Neuronal stem cell (in vitro differentiated cells): ENCODE measurements around the gene UGT1A9.
"Not testable (repeated sequence)": the region's sequence is repeated elsewhere in the genome, so short reads cannot be mapped to it uniquely, and the experiment has no call there.

Source experiments
- DNase-seq: peaks from one replicate; pipeline ENCODE4 v3.0.0-alpha.2; 2013; ENCODE audit warnings: low spot score
- H2AFZ ChIP-seq: one replicate; pipeline ENCODE4 v1.6.1; 2013; ENCODE audit warnings: mild to moderate bottlenecking, low read length, inconsistent platforms
- H2AK5ac ChIP-seq: 2 replicates; pipeline ENCODE4 v1.6.1; 2013; ENCODE audit warnings: low read depth, mild to moderate bottlenecking, inconsistent platforms, low read length, moderate library complexity, mixed read lengths
- H2BK120ac ChIP-seq: 2 replicates; pipeline ENCODE4 v1.6.1; 2013; ENCODE audit warnings: low read depth, mild to moderate bottlenecking, inconsistent platforms, low read length, moderate library complexity, mixed read lengths
- H2BK12ac ChIP-seq: one replicate; pipeline ENCODE4 v1.6.1; 2013; ENCODE audit warnings: low read length, inconsistent platforms
- H2BK15ac ChIP-seq: 2 replicates; pipeline ENCODE4 v1.6.1; 2013; ENCODE audit warnings: mild to moderate bottlenecking, low read length, inconsistent platforms, mixed read lengths
- H2BK5ac ChIP-seq: one replicate; pipeline ENCODE4 v1.6.1; 2013; ENCODE audit warnings: inconsistent platforms, mild to moderate bottlenecking, low read length, moderate library complexity
- H3K14ac ChIP-seq: one replicate; pipeline ENCODE4 v1.6.1; 2013; ENCODE audit warnings: low read length, inconsistent platforms
- H3K18ac ChIP-seq: 2 replicates; pipeline ENCODE4 v1.6.1; 2013; ENCODE audit warnings: low read length, inconsistent platforms
- H3K23ac ChIP-seq: 2 replicates; pipeline ENCODE4 v1.6.1; 2013; ENCODE audit warnings: low read depth, mild to moderate bottlenecking, mixed read lengths, low read length, inconsistent platforms; ENCODE audit not compliant: poor library complexity
- H3K27ac ChIP-seq: replicated peaks from 3 replicates; pipeline ENCODE4 v1.5.1; 2013; ENCODE audit warnings: low read length, inconsistent platforms
- H3K27me3 ChIP-seq, 3 experiments: 2 replicates each; pipeline ENCODE4 v1.6.1; 2013; ENCODE audit warnings: low read length in 3 of 3, mild to moderate bottlenecking in 2 of 3, inconsistent platforms in 1 of 3, low read depth in 1 of 3, mixed read lengths in 1 of 3, moderate library complexity in 1 of 3; ENCODE audit not compliant: control insufficient read depth in 3 of 3, insufficient read depth in 3 of 3
- H3K36me3 ChIP-seq, 2 donors: replicated peaks in 1 of 2; 2 replicates each; pipeline ENCODE4 v1.6.1; 2013; ENCODE audit warnings: low read length in 2 of 2; ENCODE audit not compliant: control insufficient read depth in 2 of 2, insufficient read depth in 2 of 2
- H3K4ac ChIP-seq: 2 replicates; pipeline ENCODE4 v1.6.1; 2013; ENCODE audit warnings: inconsistent platforms, mild to moderate bottlenecking, low read length, moderate library complexity
- H3K4me1 ChIP-seq, 2 donors: 1 replicate in 1 of 2; 2 replicates in 1 of 2; pipeline ENCODE4 v1.6.1; 2013; ENCODE audit warnings: low read length in 2 of 2, low read depth in 1 of 2; ENCODE audit not compliant: control insufficient read depth in 2 of 2, insufficient read depth in 1 of 2
- H3K4me2 ChIP-seq: one replicate; pipeline ENCODE4 v1.6.1; 2013; ENCODE audit warnings: mild to moderate bottlenecking, low read length, inconsistent platforms; ENCODE audit not compliant: insufficient read depth, poor library complexity, severe bottlenecking
- H3K4me3 ChIP-seq, 2 donors: 2 replicates each; pipeline ENCODE4 v1.5.1; 2013; ENCODE audit warnings: low read length in 2 of 2, mild to moderate bottlenecking in 2 of 2, inconsistent platforms in 1 of 2, moderate library complexity in 1 of 2
- H3K79me1 ChIP-seq: one replicate; pipeline ENCODE4 v1.6.1; 2013; ENCODE audit warnings: low read depth, mild to moderate bottlenecking, inconsistent platforms, low read length, moderate library complexity
- H3K9ac ChIP-seq: one replicate; pipeline ENCODE4 v1.6.1; 2013; ENCODE audit warnings: mild to moderate bottlenecking, low read depth, low read length, inconsistent platforms; ENCODE audit not compliant: poor library complexity
- H3K9me3 ChIP-seq, 2 donors: replicated peaks in 1 of 2; 2 replicates each; pipeline versions ENCODE3 to v1.6.1; 2013; ENCODE audit warnings: low read length in 2 of 2, mild to moderate bottlenecking in 2 of 2, inconsistent platforms in 1 of 2, low read depth in 1 of 2, mixed read lengths in 1 of 2, moderate library complexity in 1 of 2; ENCODE audit not compliant: control insufficient read depth in 2 of 2, insufficient read depth in 1 of 2
- H4K8ac ChIP-seq: one replicate; pipeline ENCODE4 v1.6.1; 2013; ENCODE audit warnings: low read depth, mild to moderate bottlenecking, inconsistent platforms, low read length, moderate library complexity
- H4K91ac ChIP-seq: one replicate; pipeline ENCODE4 v1.6.1; 2013; ENCODE audit warnings: low read length, low read depth, mild to moderate bottlenecking, inconsistent platforms; ENCODE audit not compliant: poor library complexity
- WGBS, 2 donors: extraction: QIAGEN DNeasy Blood & Tissue Kit; methylation state at CpG; one replicate each; pipeline ENCODE4 v1.1.7; 2013; ENCODE audit warnings: missing lambda C conversion rate in 2 of 2, mixed read lengths in 1 of 2; ENCODE audit not compliant: insufficient read length in 2 of 2, insufficient replicate concordance in 1 of 2; ENCODE audit errors: extremely low coverage in 2 of 2; 5-methylcytosine and 5-hydroxymethylcytosine counted together

The UGT1A9 gene

GRCh38 chr2:233639860-233640259 lies 31.8 kb upstream of the UGT1A9 start:
- Histone ChIP-seq H3K14ac (no peak overlapping the region), H3K4me1 (no peaks in the 10 kb centered on the region), H2AK5ac (no peak overlapping the region), H3K4me2 (no peak overlapping the region), H3K27ac (no peak overlapping the region), H3K4ac (no peak overlapping the region), H3K79me1 (no peaks in the 10 kb centered on the region), H3K18ac (no peak overlapping the region), H4K91ac (no peak overlapping the region), H2BK15ac (no peak overlapping the region), H2AFZ (no peak overlapping the region), H2BK120ac (no peak overlapping the region), H3K23ac (no peak overlapping the region), H3K36me3 (no peaks in the 10 kb centered on the region), H3K9ac (no peak overlapping the region), H4K8ac (no peak overlapping the region), H2BK12ac (no peak overlapping the region), H3K27me3 (no peaks in the 10 kb centered on the region), H3K9me3 (peaks cover 0 to 2% of the 10 kb centered on the region in 2 donors), H3K4me3 (no peak overlapping the region), H2BK5ac (no peak overlapping the region)
- DNase-seq: no peak

- no peak for DNase-seq
- no CpG with 5 or more reads among the region's 1 CpG for WGBS, 2 donors
Observed at GRCh38 chr2:233643128-233643527, 28.6 kb upstream of the UGT1A9 start.

GRCh38 chr2:233646033-233646432 lies 25.7 kb upstream of the UGT1A9 start:
- H3K9ac ChIP-seq, H2BK5ac ChIP-seq, H3K18ac ChIP-seq, H3K79me1 ChIP-seq, H2BK12ac ChIP-seq, H4K8ac ChIP-seq, H3K27ac ChIP-seq, H3K9me3 ChIP-seq, H3K4me2 ChIP-seq, H2BK15ac ChIP-seq, H4K91ac ChIP-seq, H3K4ac ChIP-seq, H3K23ac ChIP-seq, H3K4me1 ChIP-seq, DNase-seq, H2AK5ac ChIP-seq, H3K36me3 ChIP-seq, H3K27me3 ChIP-seq, H2BK120ac ChIP-seq, H3K14ac ChIP-seq, H2AFZ ChIP-seq, H3K4me3 ChIP-seq: not testable (repeated sequence)
- WGBS, 2 donors: no CpG with 5 or more reads among the region's 3 CpGs

More at GRCh38 chr2:233643128-233643527, 28.6 kb upstream of the UGT1A9 start:
- no peak overlapping the region for H4K8ac ChIP-seq
- H3K4me2 ChIP-seq: no peak overlapping the region
- H3K36me3 ChIP-seq: no peaks in the 10 kb centered on the region
- no peak overlapping the region for H2AFZ ChIP-seq
- no peak overlapping the region for H3K4ac ChIP-seq
- no peaks in the 10 kb centered on the region for H3K4me1 ChIP-seq
- no peak overlapping the region for H2AK5ac ChIP-seq
- no peak overlapping the region for H2BK5ac ChIP-seq
- peaks cover 3 to 8% of the 10 kb centered on the region in 2 donors for H3K9me3 ChIP-seq
- H2BK12ac ChIP-seq: no peak overlapping the region
- no peak overlapping the region for H3K4me3 ChIP-seq
- H3K79me1 ChIP-seq: no peaks in the 10 kb centered on the region
- no peak overlapping the region for H3K18ac ChIP-seq
- no peak overlapping the region for H3K27ac ChIP-seq
- H3K14ac ChIP-seq: no peak overlapping the region
- H2BK120ac ChIP-seq: no peak overlapping the region
- no peak overlapping the region for H3K23ac ChIP-seq
- H2BK15ac ChIP-seq: no peak overlapping the region
- no peaks in the 10 kb centered on the region for H3K27me3 ChIP-seq
- no peak overlapping the region for H4K91ac ChIP-seq
- no peak overlapping the region for H3K9ac ChIP-seq

- Histone ChIP-seq H3K23ac (no peak overlapping the region), H2BK15ac (no peak overlapping the region), H2AFZ (no peak overlapping the region)
Observed at GRCh38 chr2:233650981-233651380, 20.7 kb upstream of the UGT1A9 start.

More at GRCh38 chr2:233650981-233651380, 20.7 kb upstream of the UGT1A9 start:
- Histone ChIP-seq H2BK5ac (no peak overlapping the region), H3K4me2 (no peak overlapping the region), H3K27me3 (peaks cover 0 to 4% (median 0%) of the 10 kb centered on the region in 3 experiments), H3K9ac (no peak overlapping the region), H3K36me3 (no peaks in the 10 kb centered on the region), H4K91ac (no peak overlapping the region), H3K4me3 (no peak overlapping the region), H3K4me1 (no peaks in the 10 kb centered on the region), H2AK5ac (no peak overlapping the region), H2BK12ac (no peak overlapping the region), H4K8ac (no peak overlapping the region), H3K4ac (no peak overlapping the region), H3K27ac (no peak overlapping the region), H3K18ac (no peak overlapping the region), H3K9me3 (peaks cover 0 to under 1% of the 10 kb centered on the region in 2 donors), H3K79me1 (no peaks in the 10 kb centered on the region), H2BK120ac (no peak overlapping the region), H3K14ac (no peak overlapping the region)
- DNase-seq: no peak
- no CpG with 5 or more reads among the region's 4 CpGs for WGBS, 2 donors
